Type B pancreatic cell (in vitro differentiated cells): ENCODE measurements around the gene DAZAP1. TPM values are rescaled to one million over a fixed set of nuclear protein-coding genes. Genes with fewer than 3 reads are reported as not detected.

Experiments
- DNase-seq: peaks from one replicate; pipeline ENCODE4 v3.0.0; 2021; ENCODE audit warnings: mixed read lengths; ENCODE audit not compliant: unreplicated experiment; ENCODE audit errors: extremely low spot score
- H3K27ac Mint-ChIP-seq: 2 replicates; pipeline ENCODE4 v1.8.0; 2021; ENCODE audit warnings: mild to moderate bottlenecking, mixed read lengths
- H3K27me3 Mint-ChIP-seq: 2 replicates; pipeline ENCODE4 v1.8.0; 2021; ENCODE audit warnings: mixed read lengths
- H3K36me3 Mint-ChIP-seq: 2 replicates; pipeline ENCODE4 v1.8.0; 2021; ENCODE audit warnings: mixed read lengths
- H3K4me1 Mint-ChIP-seq: one replicate; pipeline ENCODE4 v1.8.0; 2021; ENCODE audit warnings: mixed read lengths; ENCODE audit not compliant: unreplicated experiment
- H3K4me3 Mint-ChIP-seq: 2 replicates; pipeline ENCODE4 v1.8.0; 2021; ENCODE audit warnings: mild to moderate bottlenecking, mixed read lengths
- H3K9me3 Mint-ChIP-seq: 2 replicates; pipeline ENCODE4 v1.8.0; 2021; ENCODE audit warnings: mixed read lengths
- CTCF ChIP-seq: fragments of 200-600 bp; sonication (generic); conservative IDR thresholded peaks from 2 replicates; pipeline ENCODE4 v1.5.0; 2021; ENCODE audit warnings: antibody characterized with exemption, mild to moderate bottlenecking
- total RNA-seq: library from RNA; stranded (reverse); gene quantifications from 2 replicates; pipeline ENCODE4 v1.2.1, GENCODE V29; 2021; ENCODE audit warnings: low replicate concordance

The DAZAP1 gene
- total RNA-seq, 1 donor from 2014 or later, result 124 TPM

DNA sequence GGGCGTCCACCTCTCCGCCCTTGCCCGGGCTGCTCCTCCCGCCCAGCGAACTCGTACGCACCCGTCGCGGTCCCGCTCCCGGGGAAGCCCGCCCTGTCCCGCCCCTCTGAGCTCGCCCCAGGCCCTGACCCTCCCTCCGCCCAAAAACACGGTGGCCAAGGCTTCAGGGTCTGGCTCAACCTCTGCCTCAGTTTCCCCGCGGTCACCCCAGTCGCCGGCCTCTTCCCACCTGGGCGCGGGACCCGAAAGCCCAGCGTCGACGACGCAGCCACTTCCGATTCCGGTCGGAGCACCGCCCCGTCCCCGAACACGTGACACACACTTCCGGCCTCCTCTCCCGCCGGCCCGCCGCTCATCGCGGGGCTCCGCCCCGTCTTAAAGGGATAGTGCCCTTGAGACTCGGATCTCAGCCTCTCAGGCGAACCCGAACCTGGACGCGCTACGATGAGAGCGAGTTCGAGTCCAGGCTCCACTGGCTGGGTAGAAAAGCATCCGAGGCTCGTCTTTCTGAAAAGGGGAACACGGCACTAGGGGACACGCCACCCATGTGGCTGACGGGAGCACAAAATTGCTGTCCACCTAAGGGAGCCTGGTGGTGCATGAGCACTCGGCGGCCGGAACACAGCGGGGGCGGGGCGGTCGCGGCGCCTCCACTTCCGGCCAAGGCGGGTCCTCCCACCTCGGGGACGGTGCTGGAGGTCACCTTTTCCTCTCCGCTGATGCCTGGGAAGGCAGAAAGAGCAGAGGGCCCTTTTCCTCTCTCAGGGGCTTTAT is 71.7 kb downstream of the DAZAP1 start, which contains the start of gene C19orf25:
C19orf25 (minus strand) TSS at position 282 of the 774 bp plus-strand sequence. CDS start 312 bp downstream, outside the sequence.
- Mint-ChIP-seq H3K27ac (peak within 1 kb of the TSS; percentile 95), H3K4me1 (peaks cover 6% of the 10 kb centered on the region), H3K4me3 (peak within 1 kb of the TSS; percentile 99), H3K27me3 (no peaks in the 10 kb centered on the region), H3K36me3 (peaks cover 4% of the 10 kb centered on the region), H3K9me3 (no peaks in the 10 kb centered on the region)
- DNase-seq, result peak; percentile 93
- TF ChIP-seq CTCF, result no peak

GRCh38 chr19:1481224-1481892 is 74.0 kb downstream of the DAZAP1 start:
- DNase-seq, result no peak
- Mint-ChIP-seq H3K4me3 (no peak overlapping the region), H3K9me3 (no peaks in the 10 kb centered on the region), H3K36me3 (peaks cover 4% of the 10 kb centered on the region), H3K27me3 (no peaks in the 10 kb centered on the region), H3K4me1 (peaks cover 6% of the 10 kb centered on the region), H3K27ac (no peak overlapping the region)
- no peak for TF ChIP-seq CTCF

- H3K4me3 Mint-ChIP-seq, result no peak overlapping the region
- H3K27ac Mint-ChIP-seq, result no peak overlapping the region
- no peaks in the 10 kb centered on the region for H3K27me3 Mint-ChIP-seq
- peaks cover 6% of the 10 kb centered on the region for H3K4me1 Mint-ChIP-seq
- peaks cover 4% of the 10 kb centered on the region for H3K36me3 Mint-ChIP-seq
- peak; percentile 70 for DNase-seq
- TF ChIP-seq CTCF, result no peak
- H3K9me3 Mint-ChIP-seq, result no peaks in the 10 kb centered on the region
Observed at GRCh38 chr19:1481893-1482360, 74.5 kb downstream of the DAZAP1 start.

DNA sequence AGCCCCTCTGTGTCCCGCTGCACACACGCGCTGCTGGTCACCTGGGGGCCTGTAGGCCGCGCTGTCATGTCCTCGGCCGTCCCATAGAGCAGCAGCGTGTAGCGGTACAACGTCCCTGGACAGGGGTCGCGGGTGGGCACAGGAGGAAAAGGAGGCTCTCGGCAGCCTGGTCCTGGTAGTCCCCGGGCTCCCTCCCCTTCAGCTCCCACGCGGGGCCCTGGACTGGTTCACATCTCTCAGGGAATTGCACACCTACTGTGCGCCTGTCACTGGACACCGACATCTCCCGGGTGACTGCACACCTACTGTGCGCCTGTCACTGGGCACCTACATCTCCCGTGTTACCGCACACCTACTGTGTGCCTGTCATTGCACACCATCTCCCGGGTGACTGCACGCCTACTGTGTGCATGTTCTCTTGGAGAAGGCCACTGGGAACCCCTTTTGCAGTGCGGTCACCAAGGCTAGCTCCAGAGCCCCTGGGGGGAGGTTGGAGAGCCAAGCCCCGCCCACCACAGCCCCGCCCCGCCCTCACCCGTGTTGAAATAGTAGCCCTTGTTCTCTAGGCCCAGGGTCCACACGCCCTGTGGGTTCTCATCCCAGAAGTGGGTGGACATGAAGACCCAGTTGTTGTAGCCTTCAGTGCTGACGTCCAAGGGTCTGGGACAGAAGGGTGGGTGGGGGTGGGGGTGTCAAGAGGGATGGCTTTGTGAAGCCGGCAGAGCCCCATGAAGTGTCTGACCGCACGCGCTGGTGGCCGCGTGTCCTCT is 75.2 kb downstream of the DAZAP1 start:
- no peaks in the 10 kb centered on the region for H3K9me3 Mint-ChIP-seq
- no peak for TF ChIP-seq CTCF
- H3K27me3 Mint-ChIP-seq, result no peaks in the 10 kb centered on the region
- no peak for DNase-seq
- peaks cover 6% of the 10 kb centered on the region for H3K4me1 Mint-ChIP-seq
- peak overlapping the region; percentile 47 for H3K4me3 Mint-ChIP-seq
- H3K27ac Mint-ChIP-seq, result no peak overlapping the region
- H3K36me3 Mint-ChIP-seq, result peaks cover 4% of the 10 kb centered on the region

GRCh38 chr19:1483131-1483978 is 76.0 kb downstream of the DAZAP1 start:
- no peak overlapping the region for H3K27ac Mint-ChIP-seq

More at GRCh38 chr19:1483131-1483978, 76.0 kb downstream of the DAZAP1 start:
- no peak for DNase-seq
- TF ChIP-seq CTCF, result no peak
- H3K4me1 Mint-ChIP-seq, result peaks cover 6% of the 10 kb centered on the region
- no peak overlapping the region for H3K4me3 Mint-ChIP-seq
- no peaks in the 10 kb centered on the region for H3K27me3 Mint-ChIP-seq
- peaks cover 4% of the 10 kb centered on the region for H3K36me3 Mint-ChIP-seq
- H3K9me3 Mint-ChIP-seq, result no peaks in the 10 kb centered on the region
